Heart left ventricle (tissue), 13 donors: ENCODE data around the gene RTTN.

Source experiments
- CTCF ChIP-seq, 12 donors: fragments of 200-600 bp; sonication (generic) in 4 of 12; IDR thresholded peaks; one replicate each; pipeline versions ENCODE4 v1.5.0 to v1.8.0; 2018 to 2022; ENCODE audit warnings: antibody characterized with exemption in 12 of 12, mild to moderate bottlenecking in 5 of 12
- POLR2A ChIP-seq, 2 donors: fragments of 450-650 bp; IDR thresholded peaks; one replicate each; pipeline ENCODE4 v1.6.1; 2017; ENCODE audit warnings: antibody characterized with exemption in 2 of 2, mild to moderate bottlenecking in 2 of 2, moderate library complexity in 2 of 2
- donor health status: ischemic (EF 13 %, LVEDD 7.1; RV severe dilation, severe dysfunction).
- donor health status: DM: no; HTN: yes; CAD: no.
- donor health status: DM: no; HTN: no; CAD: no.
- donor health status: ischemic (EF 25% LVEDD 6.9; RV normal size, moderate dysfunction).
- donor health status: ischemic (EF 25% LVEDD 5.7; RV mildly dilated, moderate dysfunction).
- donor health status: ischemic (EF 35%, LVEDD 5.7; RV mildly dilated, moderate dysfunction).
- donor health status: nonischemic (EF 11% LVEDD 7.7; RV severe dilation, severe dysfunction).
- donor health status: DM: yes; HTN: yes; CAD: no.
- donor health status: PGD.
- donor health status: ischemic (EF 29% LVEDD 5.4; RV normal size, mild dysfunction).
- donor health status: nonischemic (EF 23%, LVEDD 6.1; RV moderate dilation, normal function).

DNA sequence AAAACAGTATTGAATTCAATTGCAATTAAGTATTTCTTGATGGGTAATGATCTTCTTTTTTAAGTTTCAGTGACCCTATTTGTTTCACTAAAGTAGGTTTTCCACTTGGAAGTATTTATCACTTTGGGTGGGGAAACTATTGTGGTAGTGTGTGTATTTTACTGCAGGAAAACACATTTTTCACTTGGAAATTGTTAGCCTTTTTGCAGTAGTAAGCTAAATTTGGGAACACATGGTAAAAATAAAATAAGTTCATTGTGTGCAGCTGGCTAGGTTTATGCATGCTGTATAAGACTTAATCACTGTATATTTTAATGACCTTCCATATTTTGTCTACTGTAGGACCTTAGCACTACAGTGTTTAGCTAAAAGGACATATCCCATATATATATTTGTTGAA lies 28.5 kb upstream of the RTTN start:
- TF ChIP-seq CTCF (IDR thresholded peaks at IDR 0.05) (no peak), POLR2A (IDR thresholded peaks at IDR 0.05) (no peak)
